H1 (cell line): ENCODE data around the gene EPHB1. TPM values are rescaled to one million over a fixed set of nuclear protein-coding genes. Genes with fewer than 3 reads are reported as not detected.
A peak's percentile ranks its signal among the peaks of the same experiment; 100 is the strongest.

ENCODE experiments used
- CTCF ChIA-PET: fragments of 300-600 bp; sonication (Branson Sonifier 250); formaldehyde crosslinking; loops from one replicate; lab custom pipeline; 2021; ENCODE audit not compliant: partially characterized antibody; lab: Charles Lee
- POLR2A ChIA-PET: fragments of 300-600 bp; sonication (Branson Sonifier 250); formaldehyde crosslinking; loops from one replicate; lab custom pipeline; 2021; ENCODE audit warnings: inconsistent platforms; ENCODE audit not compliant: partially characterized antibody; lab: Charles Lee
- DNase-seq, 2 experiments: peaks; one replicate each; pipeline versions ENCODE4 v3.0.0 to v3.0.0-alpha.2; 2010 to 2022; ENCODE audit warnings: low spot score in 2 of 2, low read depth in 1 of 2, mixed read lengths in 1 of 2
- FAIRE-seq: peaks from 2 replicates; lab custom pipeline; 2011; peaks lifted over from hg19 to GRCh38; lab: Jason Lieb, UNC
- H2AFZ ChIP-seq: 2 replicates; pipeline ENCODE4 v1.8.1; 2012; ENCODE audit warnings: low read length, inconsistent platforms
- H2AK5ac ChIP-seq: 2 replicates; pipeline ENCODE4 v1.6.1; 2013; ENCODE audit warnings: low read depth, low read length
- H2BK120ac ChIP-seq: replicated peaks from 2 replicates; pipeline ENCODE3; 2013; ENCODE audit warnings: low read depth, low read length, inconsistent platforms
- H2BK12ac ChIP-seq: 2 replicates; pipeline ENCODE4 v1.6.1; 2013; ENCODE audit warnings: low read depth, low read length
- H2BK15ac ChIP-seq: 2 replicates; pipeline ENCODE4 v1.6.1; 2013; ENCODE audit warnings: low read length
- H2BK20ac ChIP-seq: 2 replicates; pipeline ENCODE4 v1.6.1; 2013; ENCODE audit warnings: low read length
- H2BK5ac ChIP-seq: 2 replicates; pipeline ENCODE4 v1.6.1; 2013; ENCODE audit warnings: low read depth, low read length
- H3K14ac ChIP-seq: 2 replicates; pipeline ENCODE4 v1.6.1; 2013; ENCODE audit warnings: inconsistent platforms; ENCODE audit not compliant: insufficient read length
- H3K18ac ChIP-seq: 2 replicates; pipeline ENCODE4 v1.6.1; 2013; ENCODE audit warnings: low read length; ENCODE audit errors: extremely low read depth
- H3K23ac ChIP-seq: 2 replicates; pipeline ENCODE4 v1.6.1; 2013; ENCODE audit warnings: inconsistent platforms; ENCODE audit not compliant: insufficient read length
- H3K23me2 ChIP-seq: 2 replicates; pipeline ENCODE4 v1.6.1; 2013; ENCODE audit warnings: low read depth, low read length
- H3K27ac ChIP-seq: 2 replicates; pipeline ENCODE4 v1.6.1; 2011; ENCODE audit warnings: low read depth, low read length, inconsistent platforms
- H3K27me3 ChIP-seq, 4 experiments: replicated peaks in 1 of 4; 1 replicate in 1 of 4; 2 replicates in 3 of 4; pipeline versions ENCODE4 v1.6.1 to v1.8.1; 2011 to 2013; ENCODE audit warnings: low read length in 3 of 4, mild to moderate bottlenecking in 3 of 4, inconsistent platforms in 2 of 4, mixed read lengths in 2 of 4, moderate library complexity in 1 of 4; ENCODE audit not compliant: control insufficient read depth in 3 of 4, insufficient read depth in 3 of 4; ENCODE audit errors: extremely low read depth in 1 of 4
- H3K36me3 ChIP-seq, 4 experiments: 2 replicates each; pipeline versions ENCODE4 v1.6.1 to v1.8.1; 2011 to 2013; ENCODE audit warnings: mild to moderate bottlenecking in 4 of 4, low read length in 3 of 4, moderate library complexity in 2 of 4, control low read depth in 1 of 4, inconsistent platforms in 1 of 4; ENCODE audit not compliant: insufficient read depth in 4 of 4, control insufficient read depth in 2 of 4
- H3K4ac ChIP-seq: replicated peaks from 2 replicates; pipeline ENCODE3; 2013; ENCODE audit warnings: low read length, low read depth, mixed read lengths, inconsistent platforms; ENCODE audit not compliant: insufficient read length
- H3K4me1 ChIP-seq, 4 experiments: replicated peaks in 1 of 4; 1 replicate in 1 of 4; 2 replicates in 3 of 4; pipeline versions ENCODE4 v1.6.1 to v1.8.1; 2011 to 2013; ENCODE audit warnings: low read length in 3 of 4, inconsistent platforms in 2 of 4, mixed read lengths in 1 of 4; ENCODE audit not compliant: insufficient read depth in 4 of 4, control insufficient read depth in 3 of 4
- H3K4me2 ChIP-seq, 2 experiments: 2 replicates each; pipeline versions ENCODE4 v1.6.1 to v1.8.1; 2011 to 2013; ENCODE audit warnings: low read depth in 2 of 2, low read length in 2 of 2, control low read depth in 1 of 2, inconsistent platforms in 1 of 2, mild to moderate bottlenecking in 1 of 2; ENCODE audit not compliant: insufficient read depth in 1 of 2
- H3K4me3 ChIP-seq, 4 experiments: fragments of 200-600, 300-600 bp in 1 of 4; sonication (generic), shearing (Covaris generic), sonication (Bioruptor Twin) in 1 of 4; 2 replicates each; pipeline versions ENCODE4 v1.5.1 to v1.8.1; 2011 to 2016; ENCODE audit warnings: low read length in 4 of 4, low read depth in 3 of 4, control low read depth in 2 of 4, inconsistent platforms in 2 of 4, mild to moderate bottlenecking in 2 of 4, mixed read lengths in 1 of 4, moderate library complexity in 1 of 4; ENCODE audit not compliant: insufficient read depth in 2 of 4; ENCODE audit errors: extremely low read depth in 1 of 4
- H3K56ac ChIP-seq: replicated peaks from 2 replicates; pipeline ENCODE3; 2013; ENCODE audit warnings: low read depth, mild to moderate bottlenecking, mixed read lengths, low read length, inconsistent platforms; ENCODE audit not compliant: insufficient read length
- H3K79me1 ChIP-seq: 2 replicates; pipeline ENCODE4 v1.6.1; 2013; ENCODE audit warnings: low read depth, low read length, control low read depth
- H3K79me2 ChIP-seq, 2 experiments: 2 replicates each; pipeline versions ENCODE4 v1.6.1 to v1.8.1; 2012 to 2013; ENCODE audit warnings: low read length in 2 of 2, mild to moderate bottlenecking in 2 of 2, inconsistent platforms in 1 of 2; ENCODE audit not compliant: insufficient read depth in 2 of 2, control insufficient read depth in 1 of 2
- H3K9ac ChIP-seq, 4 experiments: replicated peaks in 1 of 4; 1 replicate in 1 of 4; 2 replicates in 3 of 4; pipeline versions ENCODE4 v1.6.1 to v1.8.1; 2011 to 2013; ENCODE audit warnings: low read depth in 3 of 4, low read length in 3 of 4, control low read depth in 2 of 4, mild to moderate bottlenecking in 2 of 4, moderate library complexity in 2 of 4, inconsistent platforms in 1 of 4; ENCODE audit errors: extremely low read depth in 1 of 4
- H3K9me3 ChIP-seq, 2 experiments: 2 replicates each; pipeline versions ENCODE4 v1.6.1 to v1.8.1; 2012 to 2013; ENCODE audit warnings: mild to moderate bottlenecking in 2 of 2, moderate library complexity in 2 of 2, control low read depth in 1 of 2, inconsistent platforms in 1 of 2, low read depth in 1 of 2, low read length in 1 of 2, mixed read lengths in 1 of 2; ENCODE audit not compliant: insufficient read depth in 2 of 2
- H4K20me1 ChIP-seq, 2 experiments: replicated peaks in 1 of 2; 2 replicates each; pipeline versions ENCODE3 to v1.8.1; 2011 to 2013; ENCODE audit warnings: inconsistent platforms in 2 of 2, low read length in 2 of 2, mild to moderate bottlenecking in 1 of 2; ENCODE audit not compliant: insufficient read depth in 2 of 2, control insufficient read depth in 1 of 2
- H4K5ac ChIP-seq: 2 replicates; pipeline ENCODE4 v1.6.1; 2013; ENCODE audit warnings: low read length, low read depth, mixed read lengths, inconsistent platforms; ENCODE audit not compliant: insufficient read length
- H4K8ac ChIP-seq: 2 replicates; pipeline ENCODE4 v1.8.0; 2013; ENCODE audit warnings: mild to moderate bottlenecking, moderate library complexity, low read length, inconsistent platforms; ENCODE audit not compliant: insufficient read depth; ENCODE audit errors: extremely low read depth
- H4K91ac ChIP-seq: replicated peaks from 2 replicates; pipeline ENCODE3; 2013; ENCODE audit warnings: low read length, mixed read lengths, inconsistent platforms; ENCODE audit not compliant: insufficient read length
- GTF2F1 ChIP-seq: IDR thresholded peaks from 2 replicates; pipeline ENCODE4 v1.6.1; 2012; ENCODE audit warnings: low read depth, low read length, improper control_type of control experiment, borderline replicate concordance
- HDAC2 ChIP-seq, 2 experiments: fragments of 300-600 bp in 1 of 2; sonication (generic) in 1 of 2; IDR thresholded peaks; 2 replicates each; pipeline ENCODE4 v1.6.1; 2011 to 2012; ENCODE audit warnings: low read depth in 2 of 2, low read length in 2 of 2, mild to moderate bottlenecking in 2 of 2, moderate library complexity in 2 of 2, borderline replicate concordance in 1 of 2, inconsistent platforms in 1 of 2
- TAF1 ChIP-seq: IDR thresholded peaks from 2 replicates; pipeline ENCODE4 v1.6.1; 2011; ENCODE audit warnings: mild to moderate bottlenecking, low read depth, low read length
- TBP ChIP-seq: IDR thresholded peaks from 2 replicates; pipeline ENCODE4 v1.6.1; 2011; ENCODE audit warnings: low read depth, low read length, improper control_type of control experiment
- WGBS, 2 experiments: shearing (Covaris generic) in 1 of 2; methylation state at CpG; one replicate each; pipeline versions ENCODE4 v1.1.6 to v1.1.7; 2013 to 2015; ENCODE audit warnings: low lambda C conversion rate in 2 of 2, mixed read lengths in 2 of 2, inconsistent platforms in 1 of 2, low coverage in 1 of 2, missing lambda C conversion rate in 1 of 2; ENCODE audit not compliant: insufficient replicate concordance in 2 of 2, insufficient coverage in 1 of 2, insufficient read length in 1 of 2; ENCODE audit errors: extremely low coverage in 1 of 2, missing lambda C conversion rate in 1 of 2; 5-methylcytosine and 5-hydroxymethylcytosine counted together
- polyA plus RNA-seq, 7 experiments: library from polyadenylated mRNA; depleted of rRNA in 3 of 7; stranded (reverse) in 5 of 7; unstranded in 2 of 7; fragments of >200 nt in 5 of 7; fragments of 200-250 nt in 2 of 7; gene quantifications; 1 replicate in 5 of 7; 2 replicates in 1 of 7; 4 replicates in 1 of 7; pipeline versions ENCODE4 v1.2.1 to v1.2.3, GENCODE V29; 2011 to 2013; ENCODE audit warnings: missing spikeins in 2 of 7, mixed read lengths in 2 of 7
- total RNA-seq: library from RNA; stranded (reverse); fragmentation: NEBNext Ultra II Directional; extraction: Animal tissue kit (Norgen Biotek cat#: 25700); gene quantifications from 2 replicates; pipeline ENCODE4 v1.2.1, GENCODE V29; 2021
- TF ChIP-seq, protein P1 (sequence below): IDR thresholded peaks from 2 replicates; pipeline ENCODE4 v1.6.1; 2012; ENCODE audit warnings: low read length, inconsistent platforms

The EPHB1 gene
- total and polyA plus RNA-seq, 2 of the 8 experiments (the other 6 are each of a cell fraction or from before 2014, with no cell fraction given): 3.5 to 5.9 TPM

DNA sequence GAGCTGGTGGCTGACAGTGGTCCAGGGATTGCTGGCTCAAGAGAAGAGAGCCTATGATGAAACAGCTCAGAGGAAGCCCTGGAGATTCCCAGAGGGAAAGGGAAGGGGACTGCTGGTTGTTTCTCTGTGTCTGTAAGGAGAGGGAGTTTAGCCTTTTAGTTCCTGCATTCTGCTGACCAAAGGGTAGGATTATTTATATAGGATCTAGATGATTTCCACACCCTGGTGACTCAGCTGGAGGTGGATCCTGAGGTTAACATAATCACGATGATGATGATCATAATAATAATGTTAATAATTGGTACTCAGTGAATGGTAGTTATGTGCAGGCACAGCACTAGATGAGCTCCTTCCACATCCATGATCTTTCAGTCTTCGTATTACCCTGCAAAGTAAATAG is 144.9 kb downstream of the EPHB1 start:
- Histone ChIP-seq H4K20me1 (no peaks in the 10 kb centered on the region), H4K91ac (no peak overlapping the region), H4K8ac (no peak overlapping the region), H3K27ac (no peak overlapping the region), H3K4ac (no peak overlapping the region), H3K9me3 (no peaks in the 10 kb centered on the region), H3K14ac (no peak overlapping the region), H3K36me3 (no peaks in the 10 kb centered on the region), H3K79me1 (no peaks in the 10 kb centered on the region), H3K9ac (no peak overlapping the region), H3K4me2 (no peak overlapping the region), H2BK12ac (0 out of 2 replicates have a peak overlapping the region, but pooled peaks have one; percentile 40), H2BK5ac (no peak overlapping the region), H3K18ac (no peak overlapping the region), H3K23me2 (no peaks in the 10 kb centered on the region; the same call in 1 of the 2 replicates), H3K23ac (no peak overlapping the region), H3K27me3 (peaks cover 0 to 7% (median 4%) of the 10 kb centered on the region in 4 experiments; a peak in 3 of 7 replicates), H2AFZ (no peak overlapping the region), H3K4me3 (no peak overlapping the region), H3K56ac (no peak overlapping the region), H2BK20ac (no peak overlapping the region), H2AK5ac (no peak overlapping the region), H4K5ac (no peak overlapping the region), H2BK15ac (no peak overlapping the region), H3K79me2 (no peaks in the 10 kb centered on the region), H2BK120ac (no peak overlapping the region), H3K4me1 (peaks cover 11 to 19% (median 18%) of the 10 kb centered on the region in 4 experiments)
- no peak for FAIRE-seq
- POLR2A ChIA-PET: no interaction called here
- 89% methylated on average over 2 of the region's 2 CpGs; no CpG with 5 or more reads in 1 of the 2 experiments for WGBS, 2 experiments
- TF ChIP-seq TAF1 (no peak), HDAC2 (IDR thresholded peaks at IDR 0.05; ENCODE audit: borderline replicate concordance in 1 of 2, low read depth in 2 of 2, low read length in 2 of 2) (no peak), GTF2F1 (no peak), TBP (no peak)
- TF ChIP-seq, protein P1, sequence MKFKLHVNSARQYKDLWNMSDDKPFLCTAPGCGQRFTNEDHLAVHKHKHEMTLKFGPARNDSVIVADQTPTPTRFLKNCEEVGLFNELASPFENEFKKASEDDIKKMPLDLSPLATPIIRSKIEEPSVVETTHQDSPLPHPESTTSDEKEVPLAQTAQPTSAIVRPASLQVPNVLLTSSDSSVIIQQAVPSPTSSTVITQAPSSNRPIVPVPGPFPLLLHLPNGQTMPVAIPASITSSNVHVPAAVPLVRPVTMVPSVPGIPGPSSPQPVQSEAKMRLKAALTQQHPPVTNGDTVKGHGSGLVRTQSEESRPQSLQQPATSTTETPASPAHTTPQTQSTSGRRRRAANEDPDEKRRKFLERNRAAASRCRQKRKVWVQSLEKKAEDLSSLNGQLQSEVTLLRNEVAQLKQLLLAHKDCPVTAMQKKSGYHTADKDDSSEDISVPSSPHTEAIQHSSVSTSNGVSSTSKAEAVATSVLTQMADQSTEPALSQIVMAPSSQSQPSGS: no peak
- no peak for DNase-seq
- CTCF ChIA-PET: interaction anchor here (0.8 to 2.5 kb wide), 4 partner anchors 37 to 332 kb away, joined by 3 to 11 read pairs (median 4); no protein-coding TSS in a partner anchor
